Stimulated activated CD4-positive, alpha-beta T cell treated with anti-CD3 and anti-CD28 coated beads, Interleukin-1b, Interleukin-23, amount 100 ng/mL, for 1 hour (primary cell): Measurements from ENCODE around the gene CMC2.
A peak's percentile ranks its signal among the peaks of the same experiment; 100 is the strongest.

Source experiments
- DNase-seq, 2 donors: peaks; one replicate each; pipeline ENCODE4 v3.0.0-alpha.2; 2020; ENCODE audit warnings: low read depth in 2 of 2

CMC2 gene

GRCh38 chr16:81006813-81007695, at the start of gene CMC2, which contains the start of gene CENPN:
TSS of gene CMC2 (minus strand) at chr16:81006885. CDS start at chr16:80997394, 9,491 bp downstream.
TSS of gene CENPN (plus strand) at chr16:81007214. CDS start at chr16:81011940, 4,726 bp downstream.
- DNase-seq, result peak; percentile 91 to 93

GRCh38 chr16:81053761-81054160, 47.1 kb upstream of the CMC2 start:
- no peak for DNase-seq

DNA sequence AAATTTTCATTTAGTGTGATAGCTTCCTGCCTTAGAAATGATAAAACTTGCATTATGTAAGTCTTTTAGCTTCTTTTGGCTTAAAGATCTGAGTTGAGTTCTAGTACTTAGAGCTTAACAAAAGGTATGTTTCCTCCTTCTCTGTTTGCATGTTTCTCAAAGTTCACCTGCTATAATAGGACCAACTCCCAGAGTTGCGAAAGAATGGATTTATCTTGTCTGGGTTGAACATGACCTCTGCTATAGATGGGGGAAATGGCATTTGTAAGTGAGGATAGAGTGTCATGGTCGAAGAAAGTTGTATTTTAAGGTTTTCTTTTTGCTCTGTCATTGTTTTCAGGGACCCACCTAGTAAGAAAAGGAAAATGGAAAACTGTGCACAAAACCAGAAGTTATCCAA, 36.1 kb upstream of the CMC2 start:
- no peak for DNase-seq

- no peak for DNase-seq
These were observed 35.0 kb upstream of the CMC2 start for GRCh38 chr16:81041696-81042095.

GRCh38 chr16:81040842-81041241, 34.2 kb upstream of the CMC2 start:
- no peak for DNase-seq

DNA sequence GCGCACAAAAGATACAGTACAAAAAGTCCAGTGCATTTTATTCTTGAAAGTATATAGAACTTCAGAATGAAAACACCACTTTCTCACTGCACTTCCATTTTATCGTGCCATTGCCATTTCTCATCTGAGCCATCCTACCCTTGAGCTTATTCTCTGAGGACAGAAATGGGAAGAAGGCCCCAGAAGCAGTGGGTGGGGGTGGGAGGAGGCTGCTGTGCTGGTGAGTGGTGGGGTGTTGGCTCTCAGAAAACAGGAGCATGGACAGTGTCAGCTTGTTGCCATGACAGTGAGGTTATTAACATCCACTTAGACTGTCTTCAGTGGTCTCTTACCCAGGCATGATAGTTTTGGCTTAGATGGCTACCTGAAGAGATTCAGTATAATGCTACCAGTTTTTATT, 33.4 kb upstream of the CMC2 start:
- DNase-seq, result no peak

- DNase-seq, result no peak
These were observed 30.2 kb upstream of the CMC2 start for GRCh38 chr16:81036751-81037350.

GRCh38 chr16:81035975-81036750, 29.5 kb upstream of the CMC2 start:
- peak; percentile 1 for DNase-seq

DNA sequence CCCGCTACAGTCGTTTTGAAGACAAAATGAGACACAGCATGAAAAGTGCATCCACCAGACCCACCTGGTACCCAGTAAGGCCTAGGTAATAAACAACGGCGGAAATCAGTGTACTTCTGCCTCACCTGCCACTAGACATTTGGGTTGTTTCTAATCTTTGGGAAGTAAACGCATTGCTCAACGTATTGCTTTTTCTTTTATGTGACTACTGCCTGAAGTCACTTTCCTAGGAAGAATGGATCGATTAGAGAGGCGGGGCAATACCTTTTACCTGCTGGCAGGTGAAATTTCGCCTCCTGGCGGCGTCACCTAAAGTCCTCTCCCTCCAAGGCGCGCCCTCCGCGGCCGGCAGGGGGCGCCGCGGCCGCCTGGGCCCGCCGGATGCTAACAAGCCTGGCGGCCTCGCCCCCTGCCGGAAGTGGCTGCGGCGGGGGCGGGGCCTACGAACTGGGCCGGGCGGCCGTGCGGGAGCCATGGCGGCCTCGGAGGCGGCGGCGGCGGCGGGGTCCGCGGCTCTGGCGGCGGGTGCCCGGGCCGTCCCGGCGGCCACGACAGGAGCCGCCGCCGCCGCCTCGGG, 28.8 kb upstream of the CMC2 start, which contains the start of gene ATMIN:
ATMIN (plus strand) TSS at position 445 of the 577 bp plus-strand sequence; CDS start at position 474, 29 bp downstream.
- peak; percentile 80 to 83 for DNase-seq

DNA sequence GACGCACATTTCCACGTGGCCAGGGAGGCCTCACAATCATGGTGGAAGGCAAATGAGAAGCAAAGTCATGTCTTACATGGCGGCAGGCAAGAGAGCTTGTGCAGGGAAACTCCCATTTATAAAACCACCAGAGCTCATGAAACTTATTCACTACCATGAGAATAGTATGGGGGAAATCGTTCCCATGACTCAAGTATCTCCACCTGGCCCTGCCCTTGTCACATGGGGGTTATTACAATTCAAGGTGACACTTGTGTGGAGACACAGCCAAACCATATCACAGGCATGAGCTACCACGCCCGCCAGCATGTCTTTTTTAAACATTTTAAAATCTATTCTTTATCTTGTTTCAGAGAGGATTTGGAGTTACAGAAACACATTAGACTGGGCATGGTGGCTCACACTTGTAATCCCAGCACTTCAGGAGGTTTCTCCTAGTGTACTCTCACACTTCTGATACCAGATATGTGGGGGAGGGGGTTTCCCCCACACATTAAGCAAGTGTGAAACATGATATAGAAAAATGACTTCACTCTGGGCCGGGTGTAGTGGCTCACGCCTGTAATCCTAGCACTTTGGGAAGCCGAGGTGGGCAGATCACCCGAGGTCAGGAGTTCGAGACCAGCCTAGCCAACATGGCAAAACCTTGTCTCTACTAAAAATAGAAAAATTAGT, 23.4 kb upstream of the CMC2 start:
- DNase-seq, result no peak

DNA sequence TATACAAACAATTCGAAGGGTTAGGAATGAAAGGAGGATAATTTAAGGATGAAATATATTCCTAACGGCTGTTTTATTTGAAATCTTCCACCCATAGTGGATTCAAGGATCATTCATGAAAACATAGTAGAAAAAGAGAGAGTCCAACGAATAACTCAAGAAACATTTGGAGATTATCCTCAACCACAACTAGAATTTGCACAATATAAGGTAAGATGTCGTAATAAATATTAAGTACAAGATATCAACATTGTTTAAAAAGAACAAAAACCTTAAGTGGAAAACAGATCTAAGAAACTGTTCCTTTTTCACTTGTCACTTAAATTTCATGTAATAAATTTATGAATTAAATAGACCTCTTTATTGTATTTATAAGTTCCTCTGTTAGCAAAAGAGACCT, 19.7 kb upstream of the CMC2 start:
- no peak for DNase-seq

- no peak for DNase-seq
These were observed 11.8 kb upstream of the CMC2 start for GRCh38 chr16:81018496-81018895.

DNA sequence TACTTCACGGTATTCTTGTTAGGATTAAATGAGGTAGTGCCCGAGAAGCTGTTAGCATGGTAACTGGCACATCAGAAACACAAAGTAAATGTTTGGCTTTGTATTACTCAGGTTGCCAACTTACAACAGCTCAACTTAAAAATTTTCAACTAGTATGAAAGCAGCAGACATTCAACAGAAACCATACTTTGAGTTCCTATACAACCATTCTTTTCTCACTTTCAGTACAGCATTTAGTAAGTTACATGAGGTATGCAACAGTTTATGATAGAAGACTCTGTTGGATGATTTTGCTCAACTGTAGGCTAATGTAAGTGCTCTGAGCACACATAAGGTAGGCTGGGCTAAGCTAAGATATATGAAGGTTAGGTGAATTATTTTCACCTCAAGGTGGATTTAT, 8.0 kb upstream of the CMC2 start:
- DNase-seq, result no peak

- no peak for DNase-seq
These were observed 6.3 kb upstream of the CMC2 start for GRCh38 chr16:81012974-81013373.

DNA sequence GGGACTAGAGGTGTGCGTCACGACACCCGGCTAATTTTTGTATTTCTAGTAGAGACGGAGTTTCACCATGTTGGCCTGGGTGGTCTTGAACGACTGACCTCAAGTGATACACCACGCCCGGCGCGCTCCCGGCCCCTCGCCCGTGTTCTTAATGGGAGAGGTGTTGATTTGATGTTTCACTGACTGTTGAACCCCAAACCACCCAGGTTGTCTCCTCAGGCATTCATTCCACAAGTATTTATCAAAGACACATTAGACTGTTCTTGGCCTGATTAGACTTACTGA, 1.8 kb upstream of the CMC2 start:
- no peak for DNase-seq

DNA sequence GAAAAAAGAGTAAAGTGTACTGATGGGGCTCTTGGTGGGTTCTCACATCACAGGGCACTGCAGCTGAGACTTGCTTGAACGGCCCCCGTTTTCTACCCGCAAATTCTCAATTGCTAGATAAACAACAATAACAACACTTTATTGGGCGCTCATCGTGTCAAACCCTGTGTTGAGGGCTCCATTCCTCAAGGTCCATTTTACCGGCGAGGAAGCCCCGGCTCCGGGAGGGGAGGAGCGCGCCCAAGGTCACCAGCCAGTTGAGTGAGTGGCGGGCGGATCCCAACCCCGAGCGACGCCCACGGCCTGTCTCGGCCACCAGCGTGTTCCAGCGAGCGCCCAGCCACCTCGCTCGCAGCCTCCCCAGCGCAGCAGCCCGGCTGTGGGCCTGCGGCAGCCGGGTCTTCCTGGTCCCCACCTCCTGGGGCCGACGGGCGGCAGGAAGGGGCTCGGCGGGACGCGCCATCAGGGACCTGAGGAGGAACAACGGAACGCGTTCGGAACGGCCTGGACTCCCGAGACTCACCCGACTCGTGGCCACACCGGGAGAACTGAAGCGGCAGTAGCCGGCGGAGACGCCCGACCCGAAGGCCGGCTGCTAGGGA, 373 bp downstream of the CMC2 start:
- DNase-seq, result peak; percentile 12 to 34

DNA sequence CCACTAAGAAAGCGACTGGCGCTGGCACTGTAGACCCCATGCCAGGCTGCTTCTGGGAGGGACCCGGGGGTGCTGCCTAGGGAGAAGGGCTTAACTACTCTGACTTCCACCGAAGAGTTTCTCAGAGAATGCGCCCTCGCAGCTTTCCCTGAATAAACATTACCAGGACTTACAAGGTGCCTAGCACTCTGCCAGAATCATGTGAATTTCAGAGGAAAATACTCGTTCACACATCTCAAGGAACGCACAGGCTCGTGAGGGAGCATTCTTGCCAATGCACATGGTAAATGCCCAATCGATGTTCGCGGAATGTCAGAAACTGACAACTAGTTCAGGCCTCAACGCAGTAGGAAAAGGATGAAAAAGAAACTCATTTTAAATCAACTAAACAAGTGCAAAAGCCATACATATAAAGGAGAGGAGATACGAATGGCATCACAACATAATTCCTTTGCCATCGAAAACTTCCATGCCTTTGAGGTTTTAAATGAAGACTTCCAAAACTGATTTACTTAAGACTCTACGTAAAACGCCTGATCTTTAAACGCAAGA, 999 bp downstream of the CMC2 start:
- no peak for DNase-seq

DNA sequence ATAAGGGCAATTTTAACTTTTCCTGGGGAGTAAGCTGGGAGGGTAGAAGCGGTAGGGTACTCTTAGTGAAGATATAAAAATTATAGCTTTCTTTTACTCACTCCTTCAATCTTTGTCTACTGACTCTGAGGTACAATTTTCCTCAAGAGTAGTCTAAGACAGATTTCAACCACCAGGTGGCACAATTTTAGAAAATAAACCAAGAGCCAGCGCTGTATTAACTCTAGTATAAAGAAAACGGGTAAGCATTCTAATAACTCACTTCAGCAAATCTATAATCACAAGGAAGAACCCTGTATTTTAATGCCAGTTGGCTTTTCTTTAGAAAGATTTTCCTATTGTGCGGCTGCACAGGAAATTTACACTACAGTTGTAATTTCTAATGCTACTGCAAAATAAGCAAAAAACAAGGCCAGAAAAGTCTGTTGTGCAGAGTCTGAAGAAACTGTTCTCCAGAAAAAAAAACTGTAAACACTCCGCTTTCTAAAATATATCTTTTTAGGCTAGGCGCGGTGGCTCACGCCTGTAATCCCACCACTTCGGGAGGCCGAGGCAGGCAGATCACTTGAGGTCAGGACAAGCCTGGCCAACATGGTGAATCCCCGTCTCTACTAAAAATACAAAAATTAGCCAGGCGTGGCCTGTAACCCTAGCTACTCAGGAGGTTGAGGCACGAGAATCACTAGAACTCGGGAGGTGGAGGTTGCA, 1.9 kb downstream of the CMC2 start:
- no peak for DNase-seq

GRCh38 chr16:81003610-81004460, 2.9 kb downstream of the CMC2 start:
- DNase-seq, result no peak
